ENCODE measurements around the gene GSPT1. TPM values are rescaled to one million over a fixed set of nuclear protein-coding genes. Genes with fewer than 3 reads are reported as not detected.
"Not testable (repeated sequence)": the region's sequence is repeated elsewhere in the genome, so short reads cannot be mapped to it uniquely, and the experiment has no call there.

Gene GSPT1
- total and polyA plus RNA-seq, 9 donors: 21.1 to 99.3 (median 74.8) TPM

DNA sequence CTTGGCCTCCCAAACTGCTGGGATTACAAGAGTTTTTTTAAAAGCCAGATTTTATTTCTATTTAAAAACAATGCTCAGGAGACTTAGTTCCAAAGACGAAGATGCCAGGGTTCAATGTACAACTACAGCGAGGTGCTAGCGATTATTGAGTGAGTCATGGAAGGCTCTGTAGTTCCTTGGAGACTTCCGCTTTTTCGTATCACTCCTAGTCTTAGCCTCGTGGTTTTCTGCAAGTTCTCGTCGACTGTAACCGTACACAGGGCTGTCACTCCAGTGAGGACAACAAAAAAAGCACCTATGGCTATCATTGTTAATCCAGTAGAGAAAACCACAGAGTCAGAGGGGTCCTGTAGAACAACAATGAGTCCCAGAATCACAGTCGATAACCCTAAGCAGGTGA lies 96.0 kb downstream of the GSPT1 start:
- TF ChIP-seq, protein P1, sequence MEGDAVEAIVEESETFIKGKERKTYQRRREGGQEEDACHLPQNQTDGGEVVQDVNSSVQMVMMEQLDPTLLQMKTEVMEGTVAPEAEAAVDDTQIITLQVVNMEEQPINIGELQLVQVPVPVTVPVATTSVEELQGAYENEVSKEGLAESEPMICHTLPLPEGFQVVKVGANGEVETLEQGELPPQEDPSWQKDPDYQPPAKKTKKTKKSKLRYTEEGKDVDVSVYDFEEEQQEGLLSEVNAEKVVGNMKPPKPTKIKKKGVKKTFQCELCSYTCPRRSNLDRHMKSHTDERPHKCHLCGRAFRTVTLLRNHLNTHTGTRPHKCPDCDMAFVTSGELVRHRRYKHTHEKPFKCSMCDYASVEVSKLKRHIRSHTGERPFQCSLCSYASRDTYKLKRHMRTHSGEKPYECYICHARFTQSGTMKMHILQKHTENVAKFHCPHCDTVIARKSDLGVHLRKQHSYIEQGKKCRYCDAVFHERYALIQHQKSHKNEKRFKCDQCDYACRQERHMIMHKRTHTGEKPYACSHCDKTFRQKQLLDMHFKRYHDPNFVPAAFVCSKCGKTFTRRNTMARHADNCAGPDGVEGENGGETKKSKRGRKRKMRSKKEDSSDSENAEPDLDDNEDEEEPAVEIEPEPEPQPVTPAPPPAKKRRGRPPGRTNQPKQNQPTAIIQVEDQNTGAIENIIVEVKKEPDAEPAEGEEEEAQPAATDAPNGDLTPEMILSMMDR (IDR thresholded peaks at IDR 0.05): no peak
- TF ChIP-seq EP300 (IDR thresholded peaks at IDR 0.05) (no peak), POLR2A (IDR thresholded peaks at IDR 0.05) (no peak)
- no peaks in the 10 kb centered on the region for H3K36me3 ChIP-seq
- DNase-seq: no peak
- no peak overlapping the region for H3K4me3 ChIP-seq
- H3K27me3 ChIP-seq: no peaks in the 10 kb centered on the region
- H3K9me3 ChIP-seq: no peaks in the 10 kb centered on the region
- WGBS, 3 donors: 85 to 90% (median 87%) methylated on average over 10 of the region's 10 CpGs
- H3K27ac ChIP-seq: no peak overlapping the region
- no peaks in the 10 kb centered on the region for H3K4me1 ChIP-seq (ENCODE audit: insufficient read depth)
- intact Hi-C loops (cut with DNase I): loop anchor here in 3 of 4 donors (10.0 kb wide), 2 partner anchors 285 to 425 kb away; no protein-coding TSS in a partner anchor

DNA sequence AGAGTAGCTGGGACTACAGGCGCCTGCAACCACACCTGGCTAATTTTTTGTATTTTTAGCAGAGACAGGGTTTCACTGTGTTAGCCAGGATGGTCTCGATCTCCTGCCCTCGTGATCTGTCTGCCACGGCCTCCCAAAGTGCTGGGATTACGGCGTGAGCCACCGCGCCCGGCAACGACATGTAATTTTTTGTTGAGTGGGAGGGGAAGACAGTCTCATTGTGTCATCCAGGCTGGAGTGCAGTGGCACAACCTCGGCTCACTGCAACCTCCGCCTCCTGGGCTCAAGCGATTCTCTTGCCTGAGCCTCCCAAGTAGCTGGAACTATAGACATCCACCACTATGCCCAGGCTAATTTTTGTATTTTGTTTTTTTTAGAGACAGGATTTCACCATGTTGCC lies 96.8 kb downstream of the GSPT1 start:
- not testable (repeated sequence) for H3K27me3 ChIP-seq; H3K27ac ChIP-seq; H3K4me1 ChIP-seq (ENCODE audit: insufficient read depth); H3K36me3 ChIP-seq; H3K4me3 ChIP-seq; DNase-seq; H3K9me3 ChIP-seq
- intact Hi-C loops (cut with DNase I): loop anchor here in 3 of 4 donors (10.0 kb wide), 2 partner anchors 284 to 424 kb away; no protein-coding TSS in a partner anchor
- WGBS, 3 donors: 88 to 90% (median 89%) methylated on average over 13 of the region's 13 CpGs

Small RNA genes lying within 50 kb of the gene (small RNA-seq; reads per million reads assigned to genes)
- gene AC007216.5: not detected
- gene COX6CP1: not detected

Other genes with a start within 250 kb of the GSPT1 start
- 10 to 100 TPM in 6 of 7 donors, 1 to 10 TPM in 1; 8.0 to 40.3 (median 24.7) TPM for gene SNN, start 247.5 kb downstream of the GSPT1 start, total RNA-seq
- gene SNN, start 247.5 kb downstream of the GSPT1 start, polyA plus RNA-seq: 10 to 100 TPM; 18.0 to 18.3 TPM
- gene TXNDC11, start 173.1 kb downstream of the GSPT1 start, total RNA-seq: 10 to 100 TPM; 32.3 to 48.6 (median 40.6) TPM
- gene TXNDC11, start 173.1 kb downstream of the GSPT1 start, polyA plus RNA-seq: 10 to 100 TPM; 35.1 to 39.2 TPM
- gene ZC3H7A, start 118.7 kb downstream of the GSPT1 start, total RNA-seq: 10 to 100 TPM; 42.1 to 60.9 (median 50.7) TPM
- gene ZC3H7A, start 118.7 kb downstream of the GSPT1 start, polyA plus RNA-seq: 10 to 100 TPM; 34.9 to 57.6 TPM
- 100 to 1,000 TPM; 168 to 390 (median 281) TPM for gene RSL1D1, start 64.4 kb downstream of the GSPT1 start, total RNA-seq
- gene RSL1D1, start 64.4 kb downstream of the GSPT1 start, polyA plus RNA-seq: 100 to 1,000 TPM; 222 to 406 TPM
- 10 to 100 TPM in 2 of 7 donors, 1 to 10 TPM in 5; 4.7 to 13.4 (median 8.7) TPM for gene NPIPB2, start 26.1 kb upstream of the GSPT1 start, total RNA-seq
- 10 to 100 TPM in 1 of 2 donors, 1 to 10 TPM in 1; 6.5 to 19.3 TPM for gene NPIPB2, start 26.1 kb upstream of the GSPT1 start, polyA plus RNA-seq
- under 1 TPM in 2 of 7 donors, not detected in 5; 0.20 to 0.60 TPM for gene TNFRSF17, start 49.3 kb upstream of the GSPT1 start, total RNA-seq
- under 1 TPM; 0.19 to 0.52 TPM for gene TNFRSF17, start 49.3 kb upstream of the GSPT1 start, polyA plus RNA-seq
- gene SNX29, start 60.8 kb upstream of the GSPT1 start, total RNA-seq: 10 to 100 TPM; 11.4 to 37.9 (median 26.8) TPM
- gene SNX29, start 60.8 kb upstream of the GSPT1 start, polyA plus RNA-seq: 10 to 100 TPM in 1 of 2 donors, 1 to 10 TPM in 1; 7.8 to 17.1 TPM